Transverse colon (tissue), 4 donors: ENCODE results near the gene RTP2. TPM values are rescaled to one million over a fixed set of nuclear protein-coding genes. Genes with fewer than 3 reads are reported as not detected.

Source experiments
- total RNA-seq, 4 donors: library from RNA; depleted of rRNA; stranded (reverse); fragments of >200 nt; gene quantifications; one replicate each; pipeline ENCODE4 v1.1.0, GENCODE V29; 2016

Gene RTP2
- total RNA-seq, 4 donors from 2014 or later, result not detected

Other genes starting within 250 kb of the RTP2 start
- 10 to 100 TPM in 3 of 4 donors, not detected in 1; 14.2 to 29.5 (median 16.2) TPM for gene SST, start 32.2 kb downstream of the RTP2 start, total RNA-seq
- 10 to 100 TPM; 18.7 to 65.5 (median 32.5) TPM for gene BCL6, start 42.9 kb upstream of the RTP2 start, total RNA-seq